K562 (cell line): ENCODE data around the gene PRDM1. TPM values are rescaled to one million over a fixed set of nuclear protein-coding genes. Genes with fewer than 3 reads are reported as not detected.

ENCODE experiments used
- EHMT2 ChIP-seq: fragments of 450-650 bp; IDR thresholded peaks from 2 replicates; pipeline ENCODE4 v1.6.1; 2018; ENCODE audit warnings: antibody characterized with exemption
- FOS ChIP-seq: IDR thresholded peaks from 3 replicates; pipeline ENCODE4 v1.6.1; 2011; ENCODE audit not compliant: insufficient read length; ENCODE audit errors: extremely low read depth
- ILF3 ChIP-seq: fragments of 450-650 bp; IDR thresholded peaks from 2 replicates; pipeline ENCODE4 v1.6.1; 2018; ENCODE audit warnings: antibody characterized with exemption, mild to moderate bottlenecking, moderate library complexity, borderline replicate concordance
- PCBP1 ChIP-seq: fragments of 200-400 bp; formaldehyde crosslinking; IDR thresholded peaks from 2 replicates; pipeline ENCODE4 v1.6.1; 2018; ENCODE audit warnings: mild to moderate bottlenecking, low read depth, low read length; ENCODE audit not compliant: poor library complexity, severe bottlenecking
- PML ChIP-seq: IDR thresholded peaks from 2 replicates; pipeline ENCODE4 v1.6.1; 2012; ENCODE audit warnings: low read length, inconsistent platforms
- SAFB ChIP-seq: fragments of 200-400 bp; formaldehyde crosslinking; IDR thresholded peaks from 2 replicates; pipeline ENCODE4 v1.6.1; 2017; ENCODE audit warnings: low read depth, low read length, borderline replicate concordance
- SAP30 ChIP-seq: fragments of 200-600 bp; sonication (generic); IDR thresholded peaks from 2 replicates; pipeline ENCODE4 v1.6.1; 2012; ENCODE audit warnings: borderline replicate concordance, low read depth, mild to moderate bottlenecking, moderate library complexity, low read length, control low read depth, inconsistent platforms; ENCODE audit not compliant: insufficient read depth, poor library complexity, severe bottlenecking
- STAT5A ChIP-seq: IDR thresholded peaks from 2 replicates; pipeline ENCODE4 v1.6.1; 2012; ENCODE audit warnings: low read length, inconsistent platforms, borderline replicate concordance
- TGIF2 ChIP-seq: sonication (generic); formaldehyde crosslinking; IDR thresholded peaks from 2 replicates; pipeline ENCODE4 v1.8.1; 2022; ENCODE audit warnings: mild to moderate bottlenecking, missing genetic modification reagents, moderate library complexity
- ZNF232 ChIP-seq: sonication (generic); formaldehyde crosslinking; IDR thresholded peaks from 2 replicates; pipeline ENCODE4 v1.8.0; 2022; ENCODE audit warnings: mild to moderate bottlenecking, missing genetic modification reagents
- ZNF3 ChIP-seq: fragments of 250-450 bp; sonication (Bioruptor Pico); IDR thresholded peaks from 2 replicates; pipeline ENCODE4 v1.5.0; 2021; ENCODE audit warnings: mild to moderate bottlenecking, moderate library complexity
- ZNF668 ChIP-seq: fragments of 250-450 bp; sonication (Bioruptor Pico); IDR thresholded peaks from 2 replicates; pipeline ENCODE4 v1.8.0; 2022; ENCODE audit warnings: mild to moderate bottlenecking, inconsistent platforms
- polyA plus RNA-seq, 8 experiments: library from polyadenylated mRNA; depleted of rRNA in 4 of 8; stranded (reverse) in 5 of 8; unstranded in 3 of 8; fragments of >200 nt; fragmentation: Nextera tagmentation in 2 of 8; fragmentation: Illumina TruSeq in 1 of 8; extraction: Ambion mirVana in 2 of 8; extraction: Trizol in 1 of 8; gene quantifications; 2 replicates each; pipeline versions ENCODE4 v1.2.1 to v1.2.3, GENCODE V29; 2011 to 2014; ENCODE audit warnings: inconsistent platforms in 1 of 8, missing spikeins in 1 of 8
- total RNA-seq, 7 experiments: library from RNA; depleted of rRNA in 6 of 7; stranded (reverse); fragments of >200 nt in 6 of 7; fragmentation: Illumina TruSeq in 2 of 7; extraction: Trizol in 2 of 7; gene quantifications; 2 replicates each; pipeline versions ENCODE4 v1.2.1 to v1.2.3, GENCODE V29; 2011 to 2021; ENCODE audit warnings: low replicate concordance in 1 of 7
- TF ChIP-seq, protein P1 (sequence below): fragments of 450-650 bp; IDR thresholded peaks from 2 replicates; pipeline ENCODE4 v1.6.1; 2018; ENCODE audit warnings: mild to moderate bottlenecking, low read depth; ENCODE audit not compliant: partially characterized antibody
- TF ChIP-seq, protein P2 (sequence below), 2 experiments: fragments of 200-800 bp in 1 of 2; sonication (Bioruptor generic) in 1 of 2; sonication (generic) in 1 of 2; formaldehyde crosslinking in 1 of 2; IDR thresholded peaks in 1 of 2; conservative IDR thresholded peaks in 1 of 2; 2 replicates each; pipeline versions ENCODE4 v1.5.0 to v1.6.1; 2016 to 2020; ENCODE audit warnings: missing compliant biosample characterization in 1 of 2, missing genetic modification characterization in 1 of 2, missing genetic modification reagents in 1 of 2
- TF ChIP-seq, protein P3 (sequence below): sonication (generic); formaldehyde crosslinking; IDR thresholded peaks from 2 replicates; pipeline ENCODE4 v1.8.1; 2023; ENCODE audit warnings: missing genetic modification reagents, mild to moderate bottlenecking, borderline replicate concordance
- TF ChIP-seq, protein P4 (sequence below): fragments of 250-450 bp; sonication (Bioruptor Pico); IDR thresholded peaks from 2 replicates; pipeline ENCODE4 v1.4.0; 2020

The PRDM1 gene
- total and polyA plus RNA-seq, 9 of the 15 experiments (the other 6 are each of a cell fraction or from before 2014, with no cell fraction given): 0.09 to 0.89 (median 0.27) TPM

- TF ChIP-seq STAT5A (no peak), FOS (peak; percentile 54), PML (no peak; the same call in 1 of the 2 replicates), ZNF3 (CRISPR knock-in tag) (no peak), SAFB (no peak), ILF3 (no peak), TGIF2 (CRISPR knock-in tag) (no peak), PCBP1 (no peak), EHMT2 (0 out of 2 replicates have a peak, but pooled peaks have one; percentile 25), SAP30 (no peak), ZNF668 (no peak), ZNF232 (CRISPR knock-in tag) (no peak)
- TF ChIP-seq, protein P1, sequence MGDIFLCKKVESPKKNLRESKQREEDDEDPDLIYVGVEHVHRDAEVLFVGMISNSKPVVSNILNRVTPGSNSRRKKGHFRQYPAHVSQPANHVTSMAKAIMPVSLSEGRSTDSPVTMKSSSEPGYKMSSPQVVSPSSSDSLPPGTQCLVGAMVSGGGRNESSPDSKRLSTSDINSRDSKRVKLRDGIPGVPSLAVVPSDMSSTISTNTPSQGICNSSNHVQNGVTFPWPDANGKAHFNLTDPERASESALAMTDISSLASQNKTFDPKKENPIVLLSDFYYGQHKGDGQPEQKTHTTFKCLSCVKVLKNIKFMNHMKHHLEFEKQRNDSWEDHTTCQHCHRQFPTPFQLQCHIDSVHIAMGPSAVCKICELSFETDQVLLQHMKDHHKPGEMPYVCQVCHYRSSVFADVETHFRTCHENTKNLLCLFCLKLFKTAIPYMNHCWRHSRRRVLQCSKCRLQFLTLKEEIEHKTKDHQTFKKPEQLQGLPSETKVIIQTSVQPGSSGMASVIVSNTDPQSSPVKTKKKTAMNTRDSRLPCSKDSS: no peak
- TF ChIP-seq, protein P2, sequence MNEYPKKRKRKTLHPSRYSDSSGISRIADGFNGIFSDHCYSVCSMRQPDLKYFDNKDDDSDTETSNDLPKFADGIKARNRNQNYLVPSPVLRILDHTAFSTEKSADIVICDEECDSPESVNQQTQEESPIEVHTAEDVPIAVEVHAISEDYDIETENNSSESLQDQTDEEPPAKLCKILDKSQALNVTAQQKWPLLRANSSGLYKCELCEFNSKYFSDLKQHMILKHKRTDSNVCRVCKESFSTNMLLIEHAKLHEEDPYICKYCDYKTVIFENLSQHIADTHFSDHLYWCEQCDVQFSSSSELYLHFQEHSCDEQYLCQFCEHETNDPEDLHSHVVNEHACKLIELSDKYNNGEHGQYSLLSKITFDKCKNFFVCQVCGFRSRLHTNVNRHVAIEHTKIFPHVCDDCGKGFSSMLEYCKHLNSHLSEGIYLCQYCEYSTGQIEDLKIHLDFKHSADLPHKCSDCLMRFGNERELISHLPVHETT (CRISPR knock-in tag; conservative IDR thresholded peaks at IDR 0.05 in 1 of 2, IDR thresholded peaks at IDR 0.05 in 1 of 2): peak in 1 of 2 experiments; percentile 56; a peak in 1 of 4 replicates
- TF ChIP-seq, protein P3, sequence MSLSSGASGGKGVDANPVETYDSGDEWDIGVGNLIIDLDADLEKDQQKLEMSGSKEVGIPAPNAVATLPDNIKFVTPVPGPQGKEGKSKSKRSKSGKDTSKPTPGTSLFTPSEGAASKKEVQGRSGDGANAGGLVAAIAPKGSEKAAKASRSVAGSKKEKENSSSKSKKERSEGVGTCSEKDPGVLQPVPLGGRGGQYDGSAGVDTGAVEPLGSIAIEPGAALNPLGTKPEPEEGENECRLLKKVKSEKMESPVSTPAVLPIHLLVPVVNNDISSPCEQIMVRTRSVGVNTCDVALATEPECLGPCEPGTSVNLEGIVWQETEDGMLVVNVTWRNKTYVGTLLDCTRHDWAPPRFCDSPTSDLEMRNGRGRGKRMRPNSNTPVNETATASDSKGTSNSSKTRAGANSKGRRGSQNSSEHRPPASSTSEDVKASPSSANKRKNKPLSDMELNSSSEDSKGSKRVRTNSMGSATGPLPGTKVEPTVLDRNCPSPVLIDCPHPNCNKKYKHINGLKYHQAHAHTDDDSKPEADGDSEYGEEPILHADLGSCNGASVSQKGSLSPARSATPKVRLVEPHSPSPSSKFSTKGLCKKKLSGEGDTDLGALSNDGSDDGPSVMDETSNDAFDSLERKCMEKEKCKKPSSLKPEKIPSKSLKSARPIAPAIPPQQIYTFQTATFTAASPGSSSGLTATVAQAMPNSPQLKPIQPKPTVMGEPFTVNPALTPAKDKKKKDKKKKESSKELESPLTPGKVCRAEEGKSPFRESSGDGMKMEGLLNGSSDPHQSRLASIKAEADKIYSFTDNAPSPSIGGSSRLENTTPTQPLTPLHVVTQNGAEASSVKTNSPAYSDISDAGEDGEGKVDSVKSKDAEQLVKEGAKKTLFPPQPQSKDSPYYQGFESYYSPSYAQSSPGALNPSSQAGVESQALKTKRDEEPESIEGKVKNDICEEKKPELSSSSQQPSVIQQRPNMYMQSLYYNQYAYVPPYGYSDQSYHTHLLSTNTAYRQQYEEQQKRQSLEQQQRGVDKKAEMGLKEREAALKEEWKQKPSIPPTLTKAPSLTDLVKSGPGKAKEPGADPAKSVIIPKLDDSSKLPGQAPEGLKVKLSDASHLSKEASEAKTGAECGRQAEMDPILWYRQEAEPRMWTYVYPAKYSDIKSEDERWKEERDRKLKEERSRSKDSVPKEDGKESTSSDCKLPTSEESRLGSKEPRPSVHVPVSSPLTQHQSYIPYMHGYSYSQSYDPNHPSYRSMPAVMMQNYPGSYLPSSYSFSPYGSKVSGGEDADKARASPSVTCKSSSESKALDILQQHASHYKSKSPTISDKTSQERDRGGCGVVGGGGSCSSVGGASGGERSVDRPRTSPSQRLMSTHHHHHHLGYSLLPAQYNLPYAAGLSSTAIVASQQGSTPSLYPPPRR (CRISPR knock-in tag): no peak
- TF ChIP-seq, protein P4, sequence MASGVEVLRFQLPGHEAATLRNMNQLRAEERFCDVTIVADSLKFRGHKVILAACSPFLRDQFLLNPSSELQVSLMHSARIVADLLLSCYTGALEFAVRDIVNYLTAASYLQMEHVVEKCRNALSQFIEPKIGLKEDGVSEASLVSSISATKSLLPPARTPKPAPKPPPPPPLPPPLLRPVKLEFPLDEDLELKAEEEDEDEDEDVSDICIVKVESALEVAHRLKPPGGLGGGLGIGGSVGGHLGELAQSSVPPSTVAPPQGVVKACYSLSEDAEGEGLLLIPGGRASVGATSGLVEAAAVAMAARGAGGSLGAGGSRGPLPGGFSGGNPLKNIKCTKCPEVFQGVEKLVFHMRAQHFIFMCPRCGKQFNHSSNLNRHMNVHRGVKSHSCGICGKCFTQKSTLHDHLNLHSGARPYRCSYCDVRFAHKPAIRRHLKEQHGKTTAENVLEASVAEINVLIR (CRISPR knock-in tag): no peak
These were observed 48.9 kb downstream of the PRDM1 start (continued) for GRCh38 chr6:106134906-106135634.
